Activated CD4-positive, CD25-positive, alpha-beta regulatory T cell treated with anti-CD3 and anti-CD28 coated beads, Interleukin-2, amount 50 U/mL, for 72 hours (primary cell): Measurements from ENCODE around the gene RBMS3.

Experiments
- DNase-seq: peaks from one replicate; pipeline ENCODE4 v3.0.0; 2021

RBMS3 gene

GRCh38 chr3:29279286-29279685 is 1.6 kb upstream of the RBMS3 start:
- no peak for DNase-seq

- no peak for DNase-seq
Measured at GRCh38 chr3:29279806-29280205, 1.1 kb upstream of the RBMS3 start.

GRCh38 chr3:29281094-29281343 is 148 bp downstream of the RBMS3 start:
- DNase-seq, result no peak

GRCh38 chr3:29281344-29282241 is 722 bp downstream of the RBMS3 start:
- DNase-seq, result no peak

GRCh38 chr3:29282427-29283230 is 1.8 kb downstream of the RBMS3 start:
- DNase-seq, result no peak

GRCh38 chr3:29283231-29284119 is 2.6 kb downstream of the RBMS3 start:
- DNase-seq, result no peak

- no peak for DNase-seq
Measured at GRCh38 chr3:29284497-29284896, 3.6 kb downstream of the RBMS3 start.

GRCh38 chr3:29285471-29286071 is 4.7 kb downstream of the RBMS3 start:
- no peak for DNase-seq

GRCh38 chr3:29286478-29287240 is 5.8 kb downstream of the RBMS3 start:
- DNase-seq, result no peak

GRCh38 chr3:29290596-29290995 is 9.7 kb downstream of the RBMS3 start:
- DNase-seq, result no peak

- DNase-seq, result no peak
Measured at GRCh38 chr3:29291260-29291981, 10.6 kb downstream of the RBMS3 start.

GRCh38 chr3:29291982-29292363 is 11.1 kb downstream of the RBMS3 start:
- no peak for DNase-seq

GRCh38 chr3:29293421-29293820 is 12.6 kb downstream of the RBMS3 start:
- no peak for DNase-seq

- no peak for DNase-seq
Measured at GRCh38 chr3:29297998-29298397, 17.1 kb downstream of the RBMS3 start.

- no peak for DNase-seq
Measured at GRCh38 chr3:29301332-29302019, 20.6 kb downstream of the RBMS3 start.

GRCh38 chr3:29302619-29303018 is 21.7 kb downstream of the RBMS3 start:
- DNase-seq, result no peak

GRCh38 chr3:29307295-29307694 is 26.4 kb downstream of the RBMS3 start:
- no peak for DNase-seq

- no peak for DNase-seq
Measured at GRCh38 chr3:29310865-29311264, 30.0 kb downstream of the RBMS3 start.

GRCh38 chr3:29311795-29312194 is 30.9 kb downstream of the RBMS3 start:
- DNase-seq, result no peak

GRCh38 chr3:29312395-29312794 is 31.5 kb downstream of the RBMS3 start:
- DNase-seq, result no peak

- no peak for DNase-seq
Measured at GRCh38 chr3:29312960-29313452, 32.1 kb downstream of the RBMS3 start.
